Activated CD4-positive, alpha-beta T cell treated with anti-CD3 and anti-CD28 coated beads for 36 hours (primary cell): ENCODE data around the gene NPC1L1. TPM values are rescaled to one million over a fixed set of nuclear protein-coding genes. Genes with fewer than 3 reads are reported as not detected.
"Not testable (repeated sequence)": the region's sequence is repeated elsewhere in the genome, so short reads cannot be mapped to it uniquely, and the experiment has no call there.

Experiments used
- ATAC-seq: fragments of 200-7000 bp; cut with Tn5 transposase; one replicate; pipeline ENCODE4 v1.10.0; 2021; ENCODE audit warnings: mild to moderate bottlenecking, moderate library complexity
- CTCF ChIA-PET: fragments of 350-600 bp; sonication (Branson Sonifier 250); formaldehyde crosslinking; loops from one replicate; lab custom pipeline; 2021; ENCODE audit warnings: antibody characterized with exemption; lab: Charles Lee
- POLR2A ChIA-PET: fragments of 350-600 bp; sonication (Branson Sonifier 250); formaldehyde crosslinking; loops from one replicate; lab custom pipeline; 2021; ENCODE audit warnings: antibody characterized with exemption, inconsistent platforms; lab: Charles Lee
- DNase-seq: peaks from one replicate; pipeline ENCODE4 v3.0.0-alpha.2; 2020
- H3K27ac Mint-ChIP-seq: one replicate; pipeline ENCODE4 v1.8.0; 2021; ENCODE audit warnings: mixed read lengths
- H3K27me3 Mint-ChIP-seq: one replicate; pipeline ENCODE4 v1.8.0; 2021; ENCODE audit warnings: mixed read lengths
- H3K36me3 Mint-ChIP-seq: one replicate; pipeline ENCODE4 v1.8.0; 2021; ENCODE audit warnings: low read depth, mixed read lengths
- H3K4me1 Mint-ChIP-seq: one replicate; pipeline ENCODE4 v1.8.0; 2021; ENCODE audit warnings: mixed read lengths
- H3K4me3 Mint-ChIP-seq: one replicate; pipeline ENCODE4 v1.8.0; 2021; ENCODE audit warnings: mild to moderate bottlenecking, moderate library complexity, mixed read lengths
- H3K9me3 Mint-ChIP-seq: one replicate; pipeline ENCODE4 v1.8.0; 2021; ENCODE audit warnings: low read depth, mixed read lengths
- intact Hi-C, 2 experiments: fragments of 100-400 bp; cut with DNase I in 1 of 2; cut with micrococcal nuclease in 1 of 2; formaldehyde crosslinking; loops; one replicate each; pipeline versions ENCODE4 v1.14.2 to v1.15.1; 2022 to 2024; cut with DNase I, micrococcal nuclease
- total RNA-seq, 2 experiments: library from RNA; stranded (reverse); gene quantifications; one replicate each; pipeline ENCODE4 v1.2.3, GENCODE V29; 2021

The NPC1L1 gene
- total RNA-seq, 2 experiments from 2014 or later = 0.04 TPM; not detected in 1

- peak; percentile 91 for ATAC-seq
- Mint-ChIP-seq H3K4me3 (no peak overlapping the region), H3K36me3 (peaks cover 55% of the 10 kb centered on the region), H3K4me1 (peaks cover 6% of the 10 kb centered on the region), H3K27me3 (no peaks in the 10 kb centered on the region), H3K27ac (peak overlapping the region; percentile 40), H3K9me3 (no peaks in the 10 kb centered on the region)
- CTCF ChIA-PET = interaction anchor here (0.5 to 3.7 kb wide), 43 partner anchors 9 to 540 kb away, joined by 3 to 23 read pairs (median 4); partner anchors contain the start of genes DDX56, H2AZ2 and NUDCD3
- POLR2A ChIA-PET = interaction anchor here (1.0 to 1.5 kb wide), 2 partner anchors 9 to 74 kb away, joined by 3 to 7 read pairs; partner anchors contain the start of gene DDX56
- DNase-seq = peak; percentile 79
- intact Hi-C loops = loop anchor here (1.0 to 5.0 kb wide), 3 partner anchors 218 to 324 kb away; no protein-coding TSS in a partner anchor
These were observed 24.1 kb upstream of the NPC1L1 start for GRCh38 chr7:44565097-44565794.

DNA sequence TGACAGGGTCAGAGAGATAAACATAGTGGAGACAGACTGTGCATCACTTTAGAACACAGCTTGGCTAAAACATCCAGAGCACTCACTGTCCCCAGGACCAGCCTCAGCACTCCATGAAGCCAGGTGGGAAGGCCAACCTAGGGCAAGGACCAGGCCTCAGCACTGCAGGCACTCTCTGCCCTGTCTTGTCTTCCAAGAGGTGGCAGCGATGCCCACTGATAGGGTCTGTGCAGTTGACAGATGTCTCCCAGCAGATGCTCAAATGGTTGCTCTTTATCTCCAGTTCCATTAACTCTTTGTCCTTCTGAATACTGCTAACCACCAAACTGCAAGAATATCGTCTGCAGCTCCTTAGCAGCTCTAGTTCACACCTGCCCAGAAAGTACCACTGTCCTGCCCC lies 23.5 kb upstream of the NPC1L1 start:
- DNase-seq (no peak), ATAC-seq (no peak)
- CTCF ChIA-PET = interaction anchor here (0.5 to 3.7 kb wide), 31 partner anchors 10 to 427 kb away, joined by 3 to 23 read pairs (median 4); partner anchors contain the start of genes DDX56, H2AZ2 and NUDCD3
- Mint-ChIP-seq H3K4me3 (no peak overlapping the region), H3K36me3 (peaks cover 48% of the 10 kb centered on the region), H3K9me3 (no peaks in the 10 kb centered on the region), H3K27me3 (no peaks in the 10 kb centered on the region), H3K4me1 (peaks cover 4% of the 10 kb centered on the region), H3K27ac (no peak overlapping the region)
- intact Hi-C loops = loop anchor here (1.0 to 5.0 kb wide), 3 partner anchors 217 to 323 kb away; no protein-coding TSS in a partner anchor
- POLR2A ChIA-PET = interaction anchor here (1.5 kb wide), 1 partner anchor 10 kb away, joined by 7 read pairs; the partner anchor contains the start of gene DDX56

DNA sequence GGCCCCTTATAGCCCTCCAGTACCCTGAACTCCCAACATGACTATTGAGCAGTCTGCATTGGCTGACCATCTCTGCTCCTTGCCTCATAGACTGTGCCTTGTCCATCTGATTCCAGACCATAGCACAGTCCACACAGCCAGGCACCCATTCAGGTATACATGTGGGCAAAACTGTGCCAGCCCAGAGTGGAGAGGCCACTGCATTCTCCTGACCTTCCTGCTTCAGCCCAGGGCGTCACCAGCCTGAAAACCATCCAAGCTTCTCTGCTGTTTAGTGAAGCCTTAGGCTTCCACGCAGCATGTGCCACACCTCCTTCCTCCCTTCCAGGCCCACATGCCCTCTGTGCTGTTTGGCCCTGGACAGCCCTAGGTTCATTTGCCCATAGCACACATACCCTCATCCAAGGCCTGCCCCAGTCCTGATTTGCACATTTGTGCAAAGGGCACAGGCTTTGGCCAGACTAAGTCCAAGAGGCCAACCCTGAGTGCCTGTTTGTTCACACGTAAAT lies 22.1 kb upstream of the NPC1L1 start:
- no peak overlapping the region for H3K4me3 Mint-ChIP-seq
- no peaks in the 10 kb centered on the region for H3K27me3 Mint-ChIP-seq
- intact Hi-C loops = no loop called here
- CTCF ChIA-PET = interaction anchor here (3.7 kb wide), 1 partner anchor 11 kb away, joined by 23 read pairs; the partner anchor contains the start of gene DDX56
- DNase-seq = no peak
- peaks cover 3% of the 10 kb centered on the region for H3K4me1 Mint-ChIP-seq
- H3K9me3 Mint-ChIP-seq = no peaks in the 10 kb centered on the region
- peaks cover 35% of the 10 kb centered on the region for H3K36me3 Mint-ChIP-seq
- ATAC-seq = no peak
- H3K27ac Mint-ChIP-seq = no peak overlapping the region
- POLR2A ChIA-PET = no interaction called here

GRCh38 chr7:44562622-44562962 lies 21.5 kb upstream of the NPC1L1 start:
- H3K27ac Mint-ChIP-seq, intact Hi-C loops, H3K4me3 Mint-ChIP-seq, H3K27me3 Mint-ChIP-seq, H3K4me1 Mint-ChIP-seq, POLR2A ChIA-PET, ATAC-seq, DNase-seq, H3K9me3 Mint-ChIP-seq: not testable (repeated sequence)
- peaks cover 28% of the 10 kb centered on the region for H3K36me3 Mint-ChIP-seq
- CTCF ChIA-PET = interaction anchor here (0.6 to 3.7 kb wide), 2 partner anchors 12 to 121 kb away, joined by 3 to 23 read pairs; partner anchors contain the start of gene DDX56

- H3K4me3 Mint-ChIP-seq = no peak overlapping the region
- ChIA-PET CTCF (interaction anchor here (0.6 kb wide), 1 partner anchor 121 kb away, joined by 3 read pairs; no protein-coding TSS in a partner anchor), POLR2A (no interaction called here)
- DNase-seq = no peak
- ATAC-seq = no peak
- no peaks in the 10 kb centered on the region for H3K27me3 Mint-ChIP-seq
- peaks cover 26% of the 10 kb centered on the region for H3K36me3 Mint-ChIP-seq
- no peaks in the 10 kb centered on the region for H3K9me3 Mint-ChIP-seq
- intact Hi-C loops = no loop called here
- H3K27ac Mint-ChIP-seq = no peak overlapping the region
- peaks cover 3% of the 10 kb centered on the region for H3K4me1 Mint-ChIP-seq
These were observed 21.0 kb upstream of the NPC1L1 start for GRCh38 chr7:44561962-44562621.

DNA sequence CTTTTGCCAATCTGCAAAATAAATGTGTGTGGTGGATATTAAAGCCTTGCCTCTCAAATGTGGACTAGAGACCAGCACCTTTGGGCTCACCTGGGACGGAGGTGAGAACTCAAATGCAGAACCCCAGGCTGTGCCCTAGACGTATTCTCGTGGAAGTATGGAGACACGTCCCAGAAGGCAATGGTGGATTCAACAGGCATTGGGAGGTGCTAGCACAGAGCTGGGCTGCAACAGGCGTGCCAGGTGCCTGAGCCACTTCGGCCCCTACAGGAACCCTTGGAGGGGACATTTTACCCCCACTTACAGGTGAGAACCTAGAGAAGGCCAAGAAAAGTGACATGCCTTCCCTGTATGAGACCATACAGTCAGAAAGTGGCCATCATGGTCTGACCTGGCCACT lies 20.4 kb upstream of the NPC1L1 start:
- Mint-ChIP-seq H3K27me3 (no peaks in the 10 kb centered on the region), H3K4me1 (peaks cover 2% of the 10 kb centered on the region), H3K36me3 (peaks cover 25% of the 10 kb centered on the region), H3K27ac (no peak overlapping the region), H3K4me3 (no peak overlapping the region), H3K9me3 (no peaks in the 10 kb centered on the region)
- ChIA-PET CTCF (no interaction called here), POLR2A (no interaction called here)
- intact Hi-C loops = no loop called here
- DNase-seq (no peak), ATAC-seq (no peak)

- CTCF ChIA-PET = interaction anchor here (0.7 kb wide), 1 partner anchor 640 kb away, joined by 3 read pairs; no protein-coding TSS in a partner anchor
- H3K4me3 Mint-ChIP-seq = no peak overlapping the region
- H3K4me1 Mint-ChIP-seq = no peaks in the 10 kb centered on the region
- POLR2A ChIA-PET = interaction anchor here (0.7 kb wide), 1 partner anchor 13 kb away, joined by 3 read pairs; no protein-coding TSS in a partner anchor
- H3K27ac Mint-ChIP-seq = no peak overlapping the region
- DNase-seq (no peak), ATAC-seq (no peak)
- intact Hi-C loops = no loop called here
- H3K27me3 Mint-ChIP-seq = no peaks in the 10 kb centered on the region
- no peaks in the 10 kb centered on the region for H3K9me3 Mint-ChIP-seq
- H3K36me3 Mint-ChIP-seq = peaks cover 10% of the 10 kb centered on the region
These were observed 18.4 kb upstream of the NPC1L1 start for GRCh38 chr7:44559485-44559884.

DNA sequence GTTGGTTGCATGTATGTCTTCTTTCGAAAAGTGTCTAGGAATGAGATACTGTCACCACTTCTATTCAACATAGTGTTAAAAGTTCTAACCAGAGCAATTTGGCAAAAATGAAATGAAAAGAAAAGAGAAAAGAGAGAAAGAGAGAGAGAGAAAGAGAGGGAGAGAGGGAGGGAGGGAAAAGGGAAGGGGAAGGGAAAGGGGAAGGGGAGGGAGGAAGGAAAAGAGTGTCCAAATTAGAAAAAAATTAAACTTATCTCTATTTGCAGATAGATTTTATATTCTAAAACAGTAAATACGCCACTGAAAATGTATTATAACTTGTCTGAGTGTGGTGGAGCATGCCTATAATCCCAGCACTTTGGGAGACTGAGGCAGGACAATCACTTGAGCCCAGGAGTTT lies 16.4 kb upstream of the NPC1L1 start:
- no peaks in the 10 kb centered on the region for H3K9me3 Mint-ChIP-seq
- DNase-seq (no peak), ATAC-seq (no peak)
- H3K27ac Mint-ChIP-seq = no peak overlapping the region
- H3K36me3 Mint-ChIP-seq = no peaks in the 10 kb centered on the region
- no peaks in the 10 kb centered on the region for H3K4me1 Mint-ChIP-seq
- H3K27me3 Mint-ChIP-seq = no peaks in the 10 kb centered on the region
- intact Hi-C loops = no loop called here
- CTCF ChIA-PET = no interaction called here
- POLR2A ChIA-PET = no interaction called here
- H3K4me3 Mint-ChIP-seq = no peak overlapping the region

- CTCF ChIA-PET = interaction anchor here (0.8 to 2.4 kb wide), 2 partner anchors 21 to 434 kb away, joined by 3 to 10 read pairs; no protein-coding TSS in a partner anchor
- Mint-ChIP-seq H3K27me3 (no peaks in the 10 kb centered on the region), H3K36me3 (no peaks in the 10 kb centered on the region), H3K9me3 (no peaks in the 10 kb centered on the region), H3K4me3 (no peak overlapping the region), H3K4me1 (no peaks in the 10 kb centered on the region), H3K27ac (no peak overlapping the region)
- peak; percentile 1 for DNase-seq
- POLR2A ChIA-PET = no interaction called here
- intact Hi-C loops = no loop called here
- ATAC-seq = no peak
These were observed 14.2 kb upstream of the NPC1L1 start for GRCh38 chr7:44555350-44555749.

DNA sequence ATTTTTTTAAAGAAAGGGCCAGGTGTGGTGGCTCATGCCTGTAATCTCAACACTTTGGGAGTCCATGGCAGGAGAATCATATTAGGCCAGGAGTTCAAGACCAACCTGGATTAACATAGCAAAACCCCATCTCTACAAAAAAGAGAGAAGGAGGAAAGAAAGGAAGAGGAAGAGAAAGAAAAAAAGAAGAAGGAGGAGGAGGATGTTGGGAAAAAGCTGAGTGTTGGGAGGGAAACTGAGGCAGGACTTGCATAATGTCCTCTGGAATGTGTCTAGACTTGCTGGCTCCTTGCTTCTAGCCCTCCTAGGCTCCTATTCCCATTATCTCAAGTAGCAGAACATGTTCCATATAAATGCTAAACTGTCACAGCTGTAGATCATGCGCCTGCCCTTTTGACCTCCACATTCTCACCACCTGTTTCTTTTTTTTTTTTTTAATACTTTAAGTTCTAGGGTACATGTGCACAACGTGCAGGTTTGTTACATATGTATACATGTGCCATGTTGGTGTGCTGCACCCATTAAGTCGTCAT lies 11.4 kb upstream of the NPC1L1 start:
- H3K9me3 Mint-ChIP-seq, H3K4me3 Mint-ChIP-seq, H3K27me3 Mint-ChIP-seq, H3K27ac Mint-ChIP-seq, intact Hi-C loops, H3K4me1 Mint-ChIP-seq, ATAC-seq, H3K36me3 Mint-ChIP-seq, DNase-seq: not testable (repeated sequence)
- ChIA-PET CTCF (interaction anchor here (0.9 to 1.8 kb wide), 2 partner anchors 13 to 17 kb away, joined by 5 read pairs; no protein-coding TSS in a partner anchor), POLR2A (interaction anchor here (0.7 kb wide), 1 partner anchor 18 kb away, joined by 8 read pairs; no protein-coding TSS in a partner anchor)

GRCh38 chr7:44549457-44549856 lies 8.3 kb upstream of the NPC1L1 start:
- POLR2A ChIA-PET = no interaction called here
- no peak for DNase-seq

More at GRCh38 chr7:44549457-44549856, 8.3 kb upstream of the NPC1L1 start:
- intact Hi-C loops = no loop called here
- H3K27ac Mint-ChIP-seq = no peak overlapping the region
- H3K36me3 Mint-ChIP-seq = no peaks in the 10 kb centered on the region
- no peak overlapping the region for H3K4me3 Mint-ChIP-seq
- H3K27me3 Mint-ChIP-seq = peaks cover 2% of the 10 kb centered on the region
- no peak for ATAC-seq
- CTCF ChIA-PET = interaction anchor here (1.4 to 1.8 kb wide), 3 partner anchors 12 to 16 kb away, joined by 3 to 10 read pairs (median 7); no protein-coding TSS in a partner anchor
- no peaks in the 10 kb centered on the region for H3K9me3 Mint-ChIP-seq
- peaks cover 11% of the 10 kb centered on the region for H3K4me1 Mint-ChIP-seq
